RWPE1 (cell line): Measurements from ENCODE around the gene GSG1L.

ENCODE experiments used
- CTCF ChIA-PET: fragments of 350-600 bp; sonication (Branson Sonifier 250); formaldehyde crosslinking; extraction: SDS; loops from one replicate; lab custom pipeline; 2021; lab: Yijun Ruan, JAX
- POLR2A ChIA-PET: fragments of 400-600 bp; formaldehyde crosslinking; extraction: SDS; loops from one replicate; lab custom pipeline; 2020; ENCODE audit warnings: antibody characterized with exemption; ENCODE audit not compliant: low non-redundant PET; lab: Yijun Ruan, JAX
- DNase-seq: peaks from one replicate; pipeline ENCODE4 v3.0.0; 2012; ENCODE audit warnings: low spot score
- H3K27ac ChIP-seq: fragments of 450-650 bp; 2 replicates; pipeline ENCODE4 v1.5.1; 2017
- CTCF ChIP-seq: fragments of 450-650 bp; conservative IDR thresholded peaks from 2 replicates; pipeline ENCODE4 v1.5.1; 2017; ENCODE audit warnings: low read depth, mild to moderate bottlenecking

The GSG1L gene

DNA sequence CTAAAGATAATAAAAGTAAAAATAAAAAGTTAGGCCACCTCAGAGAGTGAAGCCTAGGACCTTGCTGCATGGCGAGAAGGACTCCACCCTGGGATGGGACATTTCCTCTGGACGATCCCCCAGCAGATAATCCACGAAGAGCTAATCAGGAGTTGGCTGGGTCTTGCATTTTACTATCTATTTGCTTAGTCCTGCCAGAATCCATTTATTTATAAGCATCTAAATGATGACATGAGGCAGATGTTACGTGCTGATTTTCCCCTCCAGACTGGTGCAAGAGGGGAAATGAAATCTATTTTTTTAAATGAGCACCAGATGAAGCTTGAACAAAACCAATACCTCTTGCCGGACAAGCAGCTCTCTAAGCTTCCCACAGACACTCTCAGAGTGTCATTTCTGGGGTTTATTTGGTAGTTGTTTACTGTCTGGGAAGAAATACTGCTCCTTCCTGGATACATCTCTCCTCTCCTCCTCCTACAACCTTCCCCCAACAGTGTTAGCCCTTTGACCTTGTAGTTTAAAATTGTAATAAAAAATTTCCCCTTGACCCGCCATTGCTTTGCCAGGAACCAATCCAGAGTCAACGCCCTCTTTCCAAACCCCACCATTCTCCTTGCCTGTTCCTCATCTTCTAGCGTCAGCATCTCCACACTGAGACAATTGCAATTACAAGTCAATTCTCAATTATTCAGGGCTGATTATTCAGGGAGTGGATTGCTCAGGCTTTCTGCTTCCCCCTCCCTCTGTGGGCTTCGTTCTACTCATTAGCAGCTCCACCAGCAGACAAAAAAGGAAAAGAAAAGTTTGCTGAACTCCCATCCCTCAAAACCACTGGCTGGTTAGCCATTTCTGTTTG is 63.0 kb downstream of the GSG1L start:
- no peak for DNase-seq
- no peak overlapping the region for H3K27ac ChIP-seq
- CTCF ChIA-PET = no interaction called here
- TF ChIP-seq CTCF = no peak
- POLR2A ChIA-PET = no interaction called here

- no peak overlapping the region for H3K27ac ChIP-seq
- no peak for TF ChIP-seq CTCF
- ChIA-PET POLR2A (no interaction called here), CTCF (no interaction called here)
- DNase-seq = no peak
Measured at GRCh38 chr16:27999687-28000086, 63.8 kb downstream of the GSG1L start.

- no peak for DNase-seq
- POLR2A ChIA-PET = no interaction called here
- no peak for TF ChIP-seq CTCF
- H3K27ac ChIP-seq = no peak overlapping the region
- CTCF ChIA-PET = no interaction called here
Measured at GRCh38 chr16:27995378-27995777, 68.1 kb downstream of the GSG1L start.

DNA sequence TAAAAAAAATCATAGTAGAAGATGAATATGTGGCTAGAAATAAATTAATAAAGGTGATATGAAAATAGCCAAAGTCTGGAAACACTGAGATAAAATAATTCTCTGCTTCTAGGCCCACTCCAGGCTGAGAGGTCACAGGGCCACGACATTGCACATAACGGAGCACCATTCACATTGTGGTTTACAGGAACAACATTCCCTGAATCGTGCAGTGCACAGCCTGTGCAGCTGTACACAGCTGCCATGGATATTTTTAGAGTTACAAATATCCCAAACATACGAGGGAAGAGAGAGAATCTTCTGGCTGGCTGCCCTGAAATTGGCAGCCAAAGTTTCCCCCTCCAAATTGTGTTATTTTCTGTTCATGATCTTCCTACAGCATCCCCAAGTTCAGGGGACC is 68.8 kb downstream of the GSG1L start:
- H3K27ac ChIP-seq = no peak overlapping the region
- no peak for TF ChIP-seq CTCF
- ChIA-PET POLR2A (no interaction called here), CTCF (no interaction called here)
- DNase-seq = no peak

GRCh38 chr16:27993587-27993986 is 69.9 kb downstream of the GSG1L start:
- CTCF ChIA-PET = no interaction called here
- no peak for DNase-seq
- no peak overlapping the region for H3K27ac ChIP-seq
- POLR2A ChIA-PET = no interaction called here
- TF ChIP-seq CTCF = no peak

- CTCF ChIA-PET = no interaction called here
- no peak for TF ChIP-seq CTCF
- POLR2A ChIA-PET = no interaction called here
- no peak for DNase-seq
- no peak overlapping the region for H3K27ac ChIP-seq
Measured at GRCh38 chr16:27991876-27992275, 71.6 kb downstream of the GSG1L start.
